Nephron progenitor cell (in vitro differentiated cells): ENCODE measurements around the gene IBA57.

Experiments
- DNase-seq: peaks from one replicate; pipeline ENCODE4 v3.0.0; 2021
- H3K27ac Mint-ChIP-seq: 2 replicates; pipeline ENCODE4 v1.8.0; 2021; ENCODE audit warnings: mild to moderate bottlenecking, moderate library complexity, mixed read lengths
- H3K27me3 Mint-ChIP-seq: 2 replicates; pipeline ENCODE4 v1.8.0; 2021; ENCODE audit warnings: mild to moderate bottlenecking, low read depth, mixed read lengths; ENCODE audit not compliant: poor library complexity
- H3K36me3 Mint-ChIP-seq: 2 replicates; pipeline ENCODE4 v1.8.0; 2021; ENCODE audit warnings: low read depth, mixed read lengths
- H3K4me1 Mint-ChIP-seq: 2 replicates; pipeline ENCODE4 v1.8.0; 2021; ENCODE audit warnings: mixed read lengths
- H3K4me3 Mint-ChIP-seq: 2 replicates; pipeline ENCODE4 v1.8.0; 2021; ENCODE audit warnings: mild to moderate bottlenecking, moderate library complexity, mixed read lengths
- H3K9me3 Mint-ChIP-seq: 2 replicates; pipeline ENCODE4 v1.8.0; 2021; ENCODE audit warnings: mild to moderate bottlenecking, moderate library complexity, mixed read lengths
- CTCF ChIP-seq: fragments of 200-600 bp; sonication (generic); IDR thresholded peaks from 2 replicates; pipeline ENCODE4 v1.5.0; 2021; ENCODE audit warnings: antibody characterized with exemption

Gene IBA57

GRCh38 chr1:228149406-228150119 lies 16.0 kb upstream of the IBA57 start, which contains the start of gene GJC2:
Gene GJC2 (plus strand): TSS chr1:228149930. CDS start chr1:228157759, 7,829 bp downstream.
- Mint-ChIP-seq H3K9me3 (no peaks in the 10 kb centered on the region), H3K27me3 (no peaks in the 10 kb centered on the region), H3K4me3 (no peak within 1 kb of the TSS), H3K4me1 (peaks cover 16% of the 10 kb centered on the region), H3K27ac (no peak within 1 kb of the TSS), H3K36me3 (no peaks in the 10 kb centered on the region)
- DNase-seq, result peak; percentile 35
- no peak for TF ChIP-seq CTCF

- H3K27me3 Mint-ChIP-seq, result no peaks in the 10 kb centered on the region
- peaks cover 16% of the 10 kb centered on the region for H3K4me1 Mint-ChIP-seq
- H3K27ac Mint-ChIP-seq, result no peak overlapping the region
- no peaks in the 10 kb centered on the region for H3K9me3 Mint-ChIP-seq
- H3K36me3 Mint-ChIP-seq, result no peaks in the 10 kb centered on the region
- no peak for DNase-seq
- TF ChIP-seq CTCF, result no peak
- H3K4me3 Mint-ChIP-seq, result no peak overlapping the region
Observed at GRCh38 chr1:228150120-228150460, 15.5 kb upstream of the IBA57 start.

GRCh38 chr1:228150461-228151179 lies 15.0 kb upstream of the IBA57 start:
- no peak for DNase-seq
- Mint-ChIP-seq H3K4me3 (no peak overlapping the region), H3K36me3 (no peaks in the 10 kb centered on the region), H3K9me3 (no peaks in the 10 kb centered on the region), H3K27me3 (no peaks in the 10 kb centered on the region), H3K4me1 (peaks cover 16% of the 10 kb centered on the region), H3K27ac (no peak overlapping the region)
- TF ChIP-seq CTCF, result no peak

- H3K4me1 Mint-ChIP-seq, result peaks cover 16% of the 10 kb centered on the region
- DNase-seq, result no peak
- no peaks in the 10 kb centered on the region for H3K36me3 Mint-ChIP-seq
- TF ChIP-seq CTCF, result no peak
- peak overlapping the region; percentile 94 for H3K27ac Mint-ChIP-seq
- no peak overlapping the region for H3K4me3 Mint-ChIP-seq
- no peaks in the 10 kb centered on the region for H3K9me3 Mint-ChIP-seq
- no peaks in the 10 kb centered on the region for H3K27me3 Mint-ChIP-seq
Observed at GRCh38 chr1:228151180-228151925, 14.3 kb upstream of the IBA57 start.

- DNase-seq, result no peak
- TF ChIP-seq CTCF, result no peak
- H3K9me3 Mint-ChIP-seq, result no peaks in the 10 kb centered on the region
- no peaks in the 10 kb centered on the region for H3K27me3 Mint-ChIP-seq
- no peak overlapping the region for H3K4me3 Mint-ChIP-seq
- H3K4me1 Mint-ChIP-seq, result peaks cover 16% of the 10 kb centered on the region
- no peaks in the 10 kb centered on the region for H3K36me3 Mint-ChIP-seq
- peak overlapping the region; percentile 48 for H3K27ac Mint-ChIP-seq
Observed at GRCh38 chr1:228152097-228152917, 13.3 kb upstream of the IBA57 start.
